ENCODE data around the gene DCANP1.

Gene DCANP1

DNA sequence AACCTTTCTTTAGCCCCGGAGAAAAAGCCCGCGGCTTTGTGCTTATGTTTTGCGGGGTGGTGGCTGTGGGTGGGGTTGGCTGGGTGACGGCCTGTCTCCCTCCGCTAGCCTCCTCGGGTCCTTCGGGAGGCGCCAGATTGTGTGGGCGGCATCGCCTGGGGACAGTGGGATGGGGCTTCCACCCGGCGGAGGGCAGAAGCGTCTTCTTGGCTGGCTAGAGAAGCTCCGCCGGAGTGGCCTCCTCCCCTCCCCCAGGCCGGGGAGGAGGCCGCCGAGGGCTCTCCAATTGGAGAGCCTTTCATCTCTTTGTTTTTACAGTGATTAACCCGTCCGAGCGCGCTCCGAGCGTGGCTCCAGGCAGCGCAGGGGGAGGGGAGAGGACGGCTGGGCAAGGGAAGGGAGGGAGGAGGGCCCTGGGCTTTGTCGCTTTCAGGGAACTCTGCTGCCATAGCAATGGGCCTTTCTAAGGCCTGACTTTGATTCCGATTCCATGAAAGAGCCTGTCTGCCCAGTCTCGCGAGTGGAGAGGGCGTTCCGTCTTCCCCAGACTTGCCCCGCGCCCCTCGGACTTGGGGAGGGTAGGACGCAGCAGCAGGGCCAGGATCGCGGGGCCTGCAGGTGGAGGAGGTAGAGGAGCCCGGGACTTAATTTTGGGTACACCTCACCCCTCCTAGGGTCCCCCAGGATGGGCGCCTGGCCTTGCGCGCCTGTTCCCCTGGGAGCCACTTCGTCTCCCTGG lies 41.7 kb upstream of the DCANP1 start:
- Histone ChIP-seq H3K9me2 (replicated peaks; ENCODE audit: low read depth, low read length) (no peaks in the 10 kb centered on the region), H3K4me3 (ENCODE audit: low read length, poor library complexity, severe bottlenecking) (no peak overlapping the region), H3K4me2 (ENCODE audit: low read depth, low read length, poor library complexity, severe bottlenecking) (no peak overlapping the region), H2AFZ (ENCODE audit: low read length) (no peak overlapping the region), H4K20me1 (ENCODE audit: insufficient read depth, low read length, poor library complexity, severe bottlenecking) (no peaks in the 10 kb centered on the region), H3K36me3 (ENCODE audit: insufficient read depth, low read length) (no peaks in the 10 kb centered on the region), H3K9ac (ENCODE audit: low read depth, low read length, poor library complexity, severe bottlenecking) (no peak overlapping the region), H3K4me1 (ENCODE audit: insufficient read depth, low read length, poor library complexity, severe bottlenecking) (no peaks in the 10 kb centered on the region), H3K79me2 (ENCODE audit: insufficient read depth, low read length) (no peaks in the 10 kb centered on the region), H3K27me3 (ENCODE audit: insufficient read depth, low read length, poor library complexity, severe bottlenecking) (no peaks in the 10 kb centered on the region), H3K9me3 (ENCODE audit: insufficient read depth, low read depth, low read length) (no peaks in the 10 kb centered on the region), H3F3A (ENCODE audit: low read depth) (no peaks in the 10 kb centered on the region)
- no peak for TF ChIP-seq EZH2phosphoT487 (IDR thresholded peaks at IDR 0.05; ENCODE audit: borderline replicate concordance)
- TF ChIP-seq, protein P1, sequence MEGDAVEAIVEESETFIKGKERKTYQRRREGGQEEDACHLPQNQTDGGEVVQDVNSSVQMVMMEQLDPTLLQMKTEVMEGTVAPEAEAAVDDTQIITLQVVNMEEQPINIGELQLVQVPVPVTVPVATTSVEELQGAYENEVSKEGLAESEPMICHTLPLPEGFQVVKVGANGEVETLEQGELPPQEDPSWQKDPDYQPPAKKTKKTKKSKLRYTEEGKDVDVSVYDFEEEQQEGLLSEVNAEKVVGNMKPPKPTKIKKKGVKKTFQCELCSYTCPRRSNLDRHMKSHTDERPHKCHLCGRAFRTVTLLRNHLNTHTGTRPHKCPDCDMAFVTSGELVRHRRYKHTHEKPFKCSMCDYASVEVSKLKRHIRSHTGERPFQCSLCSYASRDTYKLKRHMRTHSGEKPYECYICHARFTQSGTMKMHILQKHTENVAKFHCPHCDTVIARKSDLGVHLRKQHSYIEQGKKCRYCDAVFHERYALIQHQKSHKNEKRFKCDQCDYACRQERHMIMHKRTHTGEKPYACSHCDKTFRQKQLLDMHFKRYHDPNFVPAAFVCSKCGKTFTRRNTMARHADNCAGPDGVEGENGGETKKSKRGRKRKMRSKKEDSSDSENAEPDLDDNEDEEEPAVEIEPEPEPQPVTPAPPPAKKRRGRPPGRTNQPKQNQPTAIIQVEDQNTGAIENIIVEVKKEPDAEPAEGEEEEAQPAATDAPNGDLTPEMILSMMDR (conservative IDR thresholded peaks at IDR 0.05; ENCODE audit: low read length): no peak

DNA sequence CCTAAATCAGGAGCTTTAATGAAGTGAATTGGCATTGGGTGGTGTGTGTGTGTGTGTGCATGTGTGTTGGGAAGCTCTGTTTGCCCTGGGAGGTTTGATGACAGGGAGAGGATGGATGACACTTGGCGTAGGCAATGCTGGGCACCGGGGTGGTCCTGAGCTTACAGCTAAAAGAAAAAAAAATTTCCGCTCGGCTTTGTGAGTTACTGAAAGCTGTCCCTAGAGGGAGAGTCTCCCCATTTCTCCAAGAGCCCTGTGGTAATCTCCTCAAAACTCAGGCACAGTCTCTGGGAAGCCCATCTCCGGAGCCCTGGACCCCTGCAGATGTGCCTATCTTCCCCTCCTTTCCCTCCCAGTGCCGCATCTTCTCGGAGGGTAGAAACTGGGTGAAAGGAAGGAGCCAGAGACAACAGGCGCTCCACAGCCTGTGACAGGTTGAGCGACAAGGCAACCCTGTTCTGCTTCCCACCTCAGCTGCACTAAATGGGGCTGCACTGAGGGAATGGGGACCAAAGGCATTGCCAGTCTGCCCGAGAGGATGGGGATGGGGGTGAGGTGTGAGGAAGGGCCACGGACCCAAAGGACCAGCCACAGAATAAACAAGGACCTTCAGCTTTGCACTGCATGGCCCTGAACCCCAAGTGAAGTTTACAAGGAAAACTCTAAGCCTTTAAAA lies 40.8 kb upstream of the DCANP1 start:
- no peaks in the 10 kb centered on the region for H3K36me3 ChIP-seq (ENCODE audit: insufficient read depth, low read length)
- no peaks in the 10 kb centered on the region for H3K27me3 ChIP-seq (ENCODE audit: insufficient read depth, low read length, poor library complexity, severe bottlenecking)
- H3K4me3 ChIP-seq (ENCODE audit: low read length, poor library complexity, severe bottlenecking): no peak overlapping the region
- no peaks in the 10 kb centered on the region for H3K79me2 ChIP-seq (ENCODE audit: insufficient read depth, low read length)
- no peaks in the 10 kb centered on the region for H3K4me1 ChIP-seq (ENCODE audit: insufficient read depth, low read length, poor library complexity, severe bottlenecking)
- H3K9me2 ChIP-seq (replicated peaks; ENCODE audit: low read depth, low read length): no peaks in the 10 kb centered on the region
- no peak overlapping the region for H3K9ac ChIP-seq (ENCODE audit: low read depth, low read length, poor library complexity, severe bottlenecking)
- no peaks in the 10 kb centered on the region for H3K9me3 ChIP-seq (ENCODE audit: insufficient read depth, low read depth, low read length)
- no peaks in the 10 kb centered on the region for H3F3A ChIP-seq (ENCODE audit: low read depth)
- H3K4me2 ChIP-seq (ENCODE audit: low read depth, low read length, poor library complexity, severe bottlenecking): no peak overlapping the region
- no peaks in the 10 kb centered on the region for H4K20me1 ChIP-seq (ENCODE audit: insufficient read depth, low read length, poor library complexity, severe bottlenecking)
- no peak for TF ChIP-seq EZH2phosphoT487 (IDR thresholded peaks at IDR 0.05; ENCODE audit: borderline replicate concordance)
- TF ChIP-seq, protein P1 (conservative IDR thresholded peaks at IDR 0.05; ENCODE audit: low read length): no peak
- H2AFZ ChIP-seq (ENCODE audit: low read length): no peak overlapping the region

DNA sequence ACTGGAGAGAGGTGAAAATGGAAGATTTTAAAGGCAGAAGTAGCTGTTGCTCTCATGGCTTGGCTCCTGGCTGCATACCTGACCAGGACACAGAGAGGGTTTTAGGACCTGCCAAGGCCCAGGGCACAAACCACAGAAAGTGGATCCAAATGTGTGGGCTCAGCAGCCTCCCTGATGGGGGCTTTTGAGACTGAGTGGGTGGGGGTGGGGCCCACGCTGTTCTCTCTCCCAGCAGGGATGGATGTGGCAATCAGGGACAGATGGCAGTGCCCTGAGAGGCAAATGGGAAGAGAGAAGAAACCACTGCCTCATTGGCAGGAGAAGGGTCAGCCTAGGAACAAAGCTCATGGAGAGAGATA lies 39.9 kb upstream of the DCANP1 start:
- no peak overlapping the region for H2AFZ ChIP-seq (ENCODE audit: low read length)
- H3K9me2 ChIP-seq (replicated peaks; ENCODE audit: low read depth, low read length): no peaks in the 10 kb centered on the region
- H3F3A ChIP-seq (ENCODE audit: low read depth): no peaks in the 10 kb centered on the region
- no peaks in the 10 kb centered on the region for H3K9me3 ChIP-seq (ENCODE audit: insufficient read depth, low read depth, low read length)
- no peak overlapping the region for H3K4me3 ChIP-seq (ENCODE audit: low read length, poor library complexity, severe bottlenecking)
- H3K79me2 ChIP-seq (ENCODE audit: insufficient read depth, low read length): no peaks in the 10 kb centered on the region
- no peaks in the 10 kb centered on the region for H3K36me3 ChIP-seq (ENCODE audit: insufficient read depth, low read length)
- no peak for TF ChIP-seq EZH2phosphoT487 (IDR thresholded peaks at IDR 0.05; ENCODE audit: borderline replicate concordance)
- TF ChIP-seq, protein P1 (conservative IDR thresholded peaks at IDR 0.05; ENCODE audit: low read length): no peak
- H3K4me1 ChIP-seq (ENCODE audit: insufficient read depth, low read length, poor library complexity, severe bottlenecking): no peaks in the 10 kb centered on the region
- H3K4me2 ChIP-seq (ENCODE audit: low read depth, low read length, poor library complexity, severe bottlenecking): no peak overlapping the region
- H4K20me1 ChIP-seq (ENCODE audit: insufficient read depth, low read length, poor library complexity, severe bottlenecking): no peaks in the 10 kb centered on the region
- H3K9ac ChIP-seq (ENCODE audit: low read depth, low read length, poor library complexity, severe bottlenecking): no peak overlapping the region
- H3K27me3 ChIP-seq (ENCODE audit: insufficient read depth, low read length, poor library complexity, severe bottlenecking): no peaks in the 10 kb centered on the region

All from Loucy (cell line).